MM.1S (cell line): ENCODE results near the gene SPAG17.

Experiments used
- EZH2 ChIP-seq: fragments of 300-600 bp; sonication (generic); optimal IDR thresholded peaks from 2 replicates; pipeline ENCODE3; 2017; ENCODE audit warnings: low read depth, mild to moderate bottlenecking, antibody characterized with exemption, low read length, mixed read lengths
- EZH2phosphoT487 ChIP-seq: fragments of 300-600 bp; sonication (generic); IDR thresholded peaks from 2 replicates; pipeline ENCODE4 v1.6.1; 2018; ENCODE audit warnings: antibody characterized with exemption, low read length
- TF ChIP-seq, protein P1 (sequence below): fragments of 300-600 bp; sonication (generic); IDR thresholded peaks from 2 replicates; pipeline ENCODE4 v1.5.1; 2016; ENCODE audit warnings: antibody characterized with exemption, low read length, mixed read lengths

GRCh38 chr1:117925981-117926380 is 259.0 kb downstream of the SPAG17 start:
- TF ChIP-seq, protein P1, sequence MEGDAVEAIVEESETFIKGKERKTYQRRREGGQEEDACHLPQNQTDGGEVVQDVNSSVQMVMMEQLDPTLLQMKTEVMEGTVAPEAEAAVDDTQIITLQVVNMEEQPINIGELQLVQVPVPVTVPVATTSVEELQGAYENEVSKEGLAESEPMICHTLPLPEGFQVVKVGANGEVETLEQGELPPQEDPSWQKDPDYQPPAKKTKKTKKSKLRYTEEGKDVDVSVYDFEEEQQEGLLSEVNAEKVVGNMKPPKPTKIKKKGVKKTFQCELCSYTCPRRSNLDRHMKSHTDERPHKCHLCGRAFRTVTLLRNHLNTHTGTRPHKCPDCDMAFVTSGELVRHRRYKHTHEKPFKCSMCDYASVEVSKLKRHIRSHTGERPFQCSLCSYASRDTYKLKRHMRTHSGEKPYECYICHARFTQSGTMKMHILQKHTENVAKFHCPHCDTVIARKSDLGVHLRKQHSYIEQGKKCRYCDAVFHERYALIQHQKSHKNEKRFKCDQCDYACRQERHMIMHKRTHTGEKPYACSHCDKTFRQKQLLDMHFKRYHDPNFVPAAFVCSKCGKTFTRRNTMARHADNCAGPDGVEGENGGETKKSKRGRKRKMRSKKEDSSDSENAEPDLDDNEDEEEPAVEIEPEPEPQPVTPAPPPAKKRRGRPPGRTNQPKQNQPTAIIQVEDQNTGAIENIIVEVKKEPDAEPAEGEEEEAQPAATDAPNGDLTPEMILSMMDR: no peak
- TF ChIP-seq EZH2: no peak
- no peak for TF ChIP-seq EZH2phosphoT487
